NCI-H2107 treated with DMSO at 0.1 percent for 48 hours (cell line): ENCODE data around the gene BTNL9.
"Not testable (repeated sequence)": the region's sequence is repeated elsewhere in the genome, so short reads cannot be mapped to it uniquely, and the experiment has no call there.

Experiments used
- DNase-seq: peaks from one replicate; lab custom pipeline; 2025; ENCODE audit not compliant: unreplicated experiment; lab: John Stamatoyannopoulos, UW

BTNL9 gene

DNA sequence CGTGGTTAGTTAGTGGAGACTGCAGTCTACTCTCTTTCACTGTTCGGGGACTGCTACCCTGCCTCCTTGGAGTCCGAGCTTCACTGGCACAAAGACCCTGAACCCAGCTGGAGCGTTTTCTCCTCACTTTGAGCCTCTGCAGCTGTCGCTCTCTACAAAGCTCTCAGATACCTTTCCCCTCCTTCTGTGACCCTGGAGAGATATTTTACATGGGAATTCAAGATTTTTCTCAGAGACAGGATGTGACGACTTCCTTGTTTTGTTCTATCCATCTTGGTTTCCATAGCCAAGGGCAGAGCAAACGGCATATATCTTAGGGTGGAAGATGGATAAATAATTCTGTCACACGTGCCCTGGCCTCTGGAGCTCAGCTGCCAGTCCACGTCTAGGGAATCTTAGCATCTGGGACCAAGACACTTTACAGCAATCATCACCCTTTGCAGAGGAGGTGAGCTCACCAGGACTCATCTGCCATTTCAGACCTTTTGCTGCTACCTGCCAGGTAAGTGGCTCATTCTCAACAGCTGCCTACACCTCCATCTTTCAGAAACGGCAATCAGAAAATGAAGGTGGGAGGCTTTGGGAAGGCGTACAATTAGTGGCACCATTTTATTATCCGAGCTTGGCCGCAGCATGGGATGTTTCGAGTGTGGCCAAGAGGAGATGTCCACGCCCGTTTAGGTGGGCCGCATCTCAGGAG is at the start of gene BTNL9:
Gene BTNL9 (plus strand): TSS at position 336 of the 700 bp plus-strand sequence. CDS start 5,224 bp downstream, outside the sequence.
- no peak for DNase-seq

DNA sequence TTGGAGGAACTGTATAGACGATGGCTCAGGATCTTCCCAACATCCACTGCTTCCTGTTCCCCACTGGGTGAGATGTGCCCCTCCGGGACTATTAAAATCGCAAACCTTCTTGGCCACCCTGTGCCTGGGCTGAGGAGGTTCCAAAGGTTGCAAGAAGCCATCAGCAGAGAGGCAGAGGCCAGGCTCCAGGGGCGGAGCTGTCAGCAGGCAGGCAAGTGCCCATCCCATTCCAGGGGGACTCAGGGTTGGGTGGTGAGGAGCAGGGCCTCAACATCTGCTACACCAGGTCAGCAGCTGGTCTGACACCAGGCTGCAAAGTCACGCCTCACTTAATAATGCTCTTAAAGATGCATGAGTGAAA is 49.2 kb upstream of the BTNL9 start:
- no peak for DNase-seq

DNA sequence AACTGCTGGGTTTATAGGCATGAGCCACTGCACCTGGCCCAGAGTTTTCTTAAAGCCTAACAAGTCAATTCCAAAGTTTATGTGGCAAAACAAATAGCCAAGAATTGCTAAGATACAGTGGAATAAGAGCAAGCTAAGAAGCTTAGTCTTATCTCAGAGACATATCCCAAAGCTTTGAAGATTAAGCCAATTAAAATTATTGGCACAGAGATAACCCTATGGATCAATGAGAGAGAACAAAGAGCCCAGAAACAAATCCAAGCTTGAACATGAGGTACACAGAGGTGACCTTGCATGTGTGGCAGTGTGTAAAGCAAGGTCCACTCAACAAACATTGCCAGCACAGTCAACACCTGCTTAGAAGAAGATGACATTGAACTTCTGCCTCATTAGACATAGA is 38.1 kb upstream of the BTNL9 start:
- DNase-seq, result no peak

DNA sequence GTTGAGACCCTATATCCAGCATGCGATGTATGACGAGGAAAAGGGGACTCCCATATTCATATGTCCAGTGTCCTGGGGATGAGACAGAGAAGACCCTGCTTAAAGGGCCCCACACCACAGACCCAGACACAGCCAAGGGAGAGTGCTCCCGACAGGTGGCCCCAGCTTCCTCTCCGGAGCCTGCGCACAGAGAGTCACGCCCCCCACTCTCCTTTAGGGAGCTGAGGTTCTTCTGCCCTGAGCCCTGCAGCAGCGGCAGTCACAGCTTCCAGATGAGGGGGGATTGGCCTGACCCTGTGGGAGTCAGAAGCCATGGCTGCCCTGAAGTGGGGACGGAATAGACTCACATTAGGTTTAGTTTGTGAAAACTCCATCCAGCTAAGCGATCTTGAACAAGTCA is 34.3 kb upstream of the BTNL9 start:
- no peak for DNase-seq

DNA sequence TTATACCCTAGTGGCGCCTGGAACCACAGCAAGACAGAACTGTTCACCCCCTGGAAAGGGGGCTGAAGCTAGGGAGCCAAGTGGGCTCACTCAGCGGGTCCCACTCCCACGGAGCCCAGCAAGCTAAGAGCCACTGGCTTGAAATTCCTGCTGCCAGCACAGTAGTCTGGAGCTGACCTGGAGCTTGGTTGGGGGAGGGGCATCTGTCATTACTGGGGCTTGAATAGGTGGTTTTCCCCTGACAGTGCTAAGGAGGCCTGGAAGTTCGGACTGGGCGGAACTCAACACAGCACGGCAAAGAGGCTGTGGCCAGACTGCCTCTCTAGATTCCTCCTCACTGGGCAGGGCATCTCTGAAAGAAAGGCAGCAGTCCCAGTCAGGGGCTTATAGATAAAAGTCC is 31.9 kb upstream of the BTNL9 start:
- no peak for DNase-seq

DNA sequence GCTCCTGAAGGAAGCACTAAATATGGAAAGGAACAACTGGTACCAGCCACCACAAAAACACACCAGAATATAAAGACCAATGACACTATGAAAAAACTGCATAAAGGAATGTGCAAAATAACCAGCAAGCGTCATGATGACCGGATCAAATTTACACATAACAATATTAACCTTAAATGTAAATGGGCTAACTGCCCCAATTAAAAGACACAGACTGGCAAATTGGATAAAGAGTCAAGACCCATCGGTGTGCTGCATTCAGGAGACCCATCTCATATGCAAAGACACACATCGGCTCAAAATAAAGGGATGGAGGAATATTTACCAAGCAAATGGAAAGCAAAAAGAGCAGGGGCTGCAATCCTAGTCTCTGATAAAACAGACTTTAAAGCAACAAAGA is 30.0 kb upstream of the BTNL9 start:
- DNase-seq, result not testable (repeated sequence)

DNA sequence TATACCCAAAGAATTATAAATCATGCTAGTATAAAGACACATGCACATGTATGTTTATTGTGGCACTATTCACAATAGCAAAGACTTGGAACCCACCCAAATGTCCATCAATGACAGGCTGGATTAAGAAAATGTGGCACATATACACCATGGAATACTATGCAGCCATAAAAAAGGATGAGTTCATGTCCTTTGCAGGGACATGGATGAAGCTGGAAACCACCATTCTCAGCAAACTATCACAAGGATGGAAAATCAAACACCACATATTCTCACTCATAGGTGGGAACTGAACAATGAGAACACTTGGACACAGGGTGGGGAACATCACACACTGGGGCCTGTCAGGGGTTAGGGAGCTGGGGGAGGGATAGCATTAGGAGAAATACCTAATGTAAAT is 25.4 kb upstream of the BTNL9 start:
- DNase-seq, result not testable (repeated sequence)

DNA sequence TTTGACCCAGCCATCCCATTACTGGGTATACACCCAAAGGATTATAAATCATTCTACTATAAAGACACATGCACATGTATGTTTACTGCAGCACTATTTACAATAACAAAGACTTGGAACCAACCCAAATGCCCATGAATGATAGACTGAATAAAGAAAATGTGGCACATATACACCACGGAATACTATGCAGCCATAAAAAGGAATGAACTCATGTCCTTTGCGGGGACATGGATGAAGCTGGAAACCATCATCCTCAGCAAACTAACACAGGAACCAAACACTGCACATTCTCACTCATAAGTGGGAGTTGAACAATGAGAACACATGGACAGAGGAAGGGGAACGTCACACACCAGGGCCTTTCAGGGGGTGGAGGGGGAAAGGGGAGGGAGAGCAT is 22.6 kb upstream of the BTNL9 start:
- not testable (repeated sequence) for DNase-seq

DNA sequence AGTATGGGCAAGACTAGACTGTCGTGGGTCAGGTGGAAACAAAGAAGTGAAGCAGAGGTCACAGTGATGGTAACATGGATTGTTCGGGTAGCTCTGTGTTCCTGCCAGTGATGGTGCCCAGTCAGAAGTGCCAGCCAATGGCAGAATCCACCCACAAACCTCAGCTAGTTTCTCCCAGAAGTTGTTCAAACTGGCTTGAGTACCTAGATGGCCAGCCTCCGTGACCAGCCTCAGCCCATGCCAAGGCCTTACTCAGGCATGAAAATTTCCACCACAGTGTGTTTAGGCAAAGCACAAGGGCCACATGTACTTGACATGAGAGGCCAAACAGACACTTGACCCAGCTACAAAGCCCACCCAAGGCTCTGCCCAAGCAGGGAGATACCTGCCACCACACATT is 19.4 kb upstream of the BTNL9 start:
- DNase-seq, result no peak

DNA sequence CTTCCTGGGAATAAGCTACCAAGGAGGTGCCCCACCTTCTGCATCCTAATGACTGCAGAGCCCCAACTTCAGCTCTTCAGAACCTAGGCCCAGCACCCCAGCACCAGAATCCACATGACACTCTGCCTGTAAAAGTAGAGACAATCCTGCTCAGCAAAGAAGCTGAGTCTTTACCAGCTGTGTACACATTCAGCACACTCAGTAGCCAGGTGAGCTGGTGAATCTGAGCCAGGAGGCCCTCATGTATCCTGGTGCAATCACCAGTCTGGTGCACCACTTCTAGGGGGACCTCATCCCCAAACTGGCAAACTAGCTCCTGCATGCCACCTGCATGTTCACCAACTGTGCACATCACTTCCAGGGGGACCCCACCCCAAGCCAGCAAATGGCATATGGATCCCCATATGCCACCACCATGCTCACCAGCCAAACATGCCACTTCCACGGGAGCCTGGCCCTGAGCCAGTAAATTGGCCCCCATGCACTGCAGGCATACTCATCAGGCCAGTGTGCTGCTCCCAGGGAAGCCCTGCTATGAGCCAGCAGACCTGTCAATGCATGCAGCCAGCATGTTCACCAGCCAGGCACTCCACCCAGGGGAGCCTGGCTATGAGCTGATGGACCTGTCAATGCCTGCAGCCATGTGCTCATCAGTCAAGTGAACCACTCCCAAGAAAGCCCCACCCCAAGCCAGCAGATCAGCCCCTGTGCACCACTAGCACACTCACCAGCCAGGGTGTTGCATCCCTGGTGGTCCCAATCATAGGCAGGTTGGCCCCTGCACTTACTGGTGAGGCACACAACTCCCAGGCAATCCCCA is 15.6 kb upstream of the BTNL9 start:
- DNase-seq, result no peak

DNA sequence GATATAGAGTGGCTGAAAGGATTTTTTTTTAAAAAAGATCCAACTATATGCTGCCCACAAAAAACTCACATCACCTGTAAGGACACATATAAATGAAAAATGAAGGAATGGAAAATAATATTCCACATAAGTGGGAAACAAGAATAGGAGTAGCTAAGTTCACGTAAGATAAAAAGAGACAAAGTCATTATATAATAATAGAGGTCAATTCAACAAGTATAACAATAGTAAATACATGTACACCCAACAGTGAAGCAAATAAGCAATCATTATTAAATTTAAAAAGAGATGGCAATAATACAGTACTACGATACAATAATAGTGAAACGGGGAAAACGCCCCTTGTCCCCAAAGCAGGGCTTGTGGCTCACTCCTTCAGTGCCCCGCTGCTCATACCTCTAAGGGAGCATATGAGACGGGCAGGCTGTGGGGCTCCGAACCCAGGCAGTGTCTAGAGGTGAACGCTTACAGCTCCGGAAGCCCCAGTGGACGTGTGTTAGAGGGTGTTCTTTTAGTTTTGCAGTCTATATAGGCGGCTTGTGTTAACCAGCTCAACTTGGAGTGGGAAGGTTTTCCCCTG is 12.5 kb upstream of the BTNL9 start:
- DNase-seq, result no peak

DNA sequence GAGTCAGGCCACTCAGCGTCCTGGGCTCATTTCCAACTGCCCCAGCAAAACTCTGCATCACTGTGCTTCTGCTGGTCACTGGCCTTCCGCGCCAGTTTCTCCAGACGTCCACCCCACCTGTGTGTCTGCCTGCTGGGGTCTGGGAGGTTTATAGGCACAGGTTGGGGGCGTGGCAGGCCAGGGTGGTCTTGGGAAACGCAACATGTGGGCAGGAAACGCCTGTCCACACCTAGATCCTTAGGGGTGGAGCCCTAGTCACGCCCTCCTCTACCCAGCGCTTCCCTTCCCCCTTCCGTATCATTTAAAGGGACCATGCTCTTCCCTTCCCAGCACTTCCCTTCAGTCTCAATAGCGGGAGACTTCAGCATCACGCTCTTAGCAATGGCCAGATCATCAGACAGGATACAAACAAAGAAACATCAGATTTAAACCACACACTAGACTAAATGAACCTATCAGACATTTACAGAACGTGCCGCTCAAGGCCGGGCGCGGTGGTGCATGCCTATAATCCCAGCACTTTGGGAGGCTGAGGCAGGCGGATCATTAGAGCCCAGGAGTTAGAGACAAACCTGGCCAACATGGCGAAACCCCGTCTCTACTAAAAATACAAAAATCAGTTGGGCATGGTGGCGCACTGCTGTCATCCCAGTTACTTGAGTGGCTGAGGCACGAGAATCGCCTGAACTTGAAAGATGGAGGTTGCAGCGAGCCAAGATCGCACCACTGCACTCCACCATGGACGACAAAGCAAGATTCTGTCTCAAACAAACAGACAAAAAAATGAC is 11.8 kb upstream of the BTNL9 start:
- DNase-seq, result no peak

DNA sequence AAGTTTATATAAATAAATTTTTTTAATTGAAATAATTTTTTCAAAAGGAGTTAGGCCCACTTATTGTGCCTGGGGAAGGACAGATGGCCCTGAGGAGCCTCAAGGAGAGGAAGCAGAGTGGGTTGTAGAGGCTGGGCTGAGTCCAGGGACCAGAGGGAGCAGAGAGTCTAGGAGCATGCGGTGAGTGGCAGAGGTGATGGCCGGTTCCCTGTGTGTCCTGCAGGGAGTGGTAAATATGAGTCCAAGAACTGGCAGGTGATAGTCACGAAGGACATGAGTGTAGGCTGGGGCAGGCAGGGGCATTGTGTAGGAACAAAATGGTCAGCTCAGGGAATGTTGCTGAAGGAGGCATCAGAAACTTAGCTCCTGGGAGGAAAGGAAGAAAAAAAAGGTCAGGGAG is 8.3 kb upstream of the BTNL9 start:
- DNase-seq, result no peak

DNA sequence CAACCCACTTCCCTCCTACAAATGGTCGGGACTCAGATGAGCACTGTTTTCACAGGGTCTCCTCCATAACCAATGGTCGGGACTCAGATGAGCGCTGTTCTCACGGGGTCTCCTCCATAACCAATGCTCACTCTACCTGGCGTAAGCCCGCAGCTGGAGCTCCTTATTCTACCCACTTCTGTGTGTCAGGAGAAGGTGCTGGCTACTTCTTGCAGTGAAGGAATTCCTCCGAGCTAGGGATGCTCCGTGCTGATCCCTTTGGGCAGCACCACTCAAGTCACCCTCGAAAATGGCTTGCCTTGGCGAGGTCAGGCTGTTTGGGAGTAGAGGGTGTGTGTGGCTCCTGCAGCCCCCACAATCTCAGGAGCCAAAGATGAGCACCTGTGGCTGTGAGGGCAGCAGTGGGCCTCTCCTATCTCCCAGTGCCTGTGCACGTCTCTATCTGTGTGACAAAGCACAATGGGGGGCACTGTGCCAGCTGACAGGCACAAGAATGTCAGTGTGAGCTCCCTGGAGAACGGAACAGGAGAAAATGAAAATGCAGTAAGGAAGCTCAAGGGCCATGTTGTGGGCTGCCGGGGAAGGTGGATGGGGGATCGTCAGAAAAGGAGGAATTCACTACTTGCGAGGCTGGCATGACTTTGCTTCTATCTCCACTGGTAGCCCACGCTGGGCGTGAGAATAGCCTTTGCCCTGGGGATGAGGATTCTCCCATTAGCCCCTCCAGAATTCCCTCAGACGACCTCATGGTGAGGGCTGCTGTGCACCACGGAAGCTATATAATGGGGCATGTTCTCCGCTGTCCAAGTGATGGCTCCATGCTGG is 3.9 kb upstream of the BTNL9 start:
- DNase-seq, result no peak

DNA sequence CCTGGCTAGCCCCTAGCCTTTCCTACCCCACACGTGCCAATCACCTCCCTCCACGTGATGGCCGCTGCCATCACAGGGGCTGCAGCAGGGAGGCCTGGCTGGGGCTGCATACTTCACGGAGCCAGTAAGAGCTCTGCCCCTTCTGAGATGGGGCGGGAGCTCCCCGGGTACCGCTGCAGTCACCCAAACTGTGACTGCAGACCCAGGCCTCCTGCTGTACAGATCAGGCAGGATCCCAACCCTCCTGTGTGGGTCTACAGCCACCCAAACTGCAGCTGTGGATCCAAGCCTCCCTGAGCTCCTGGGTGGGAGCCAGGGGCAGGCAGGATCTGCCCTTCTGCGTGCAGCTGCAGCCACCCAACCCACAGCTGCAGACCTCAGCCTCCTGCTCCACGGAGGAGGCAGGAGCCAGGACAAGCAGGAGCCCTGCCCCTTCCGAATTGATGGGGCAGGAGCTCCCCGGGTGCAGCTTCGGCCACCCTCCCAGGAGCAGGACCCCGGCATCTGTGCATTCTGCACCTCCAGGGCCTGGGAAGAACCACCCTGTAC is 3.2 kb upstream of the BTNL9 start:
- DNase-seq, result no peak

DNA sequence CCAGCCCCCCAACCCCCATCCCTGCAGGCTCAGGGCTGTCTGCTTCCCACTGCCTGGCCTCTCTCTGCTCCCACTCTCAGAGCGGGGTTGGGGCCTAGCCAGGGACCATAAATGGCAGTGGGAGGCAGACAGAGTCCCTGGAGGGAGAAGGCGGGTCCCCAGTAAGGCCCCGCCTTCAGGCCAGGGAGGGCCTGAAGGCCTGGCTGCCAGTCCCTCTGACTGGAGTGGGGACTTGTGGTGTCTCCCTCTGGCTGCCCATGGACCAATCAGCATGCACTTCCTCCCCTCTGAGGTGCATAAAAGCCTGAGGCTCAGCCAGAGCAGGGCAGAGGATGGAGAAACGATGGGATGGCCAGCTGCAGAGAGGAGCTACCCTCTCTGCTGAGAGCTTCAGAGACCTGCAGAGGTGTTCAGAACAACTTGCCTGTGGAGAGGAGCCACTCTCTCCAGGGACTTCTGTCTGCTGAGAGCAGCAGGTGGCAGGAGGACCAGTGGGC is 2.7 kb upstream of the BTNL9 start:
- no peak for DNase-seq

DNA sequence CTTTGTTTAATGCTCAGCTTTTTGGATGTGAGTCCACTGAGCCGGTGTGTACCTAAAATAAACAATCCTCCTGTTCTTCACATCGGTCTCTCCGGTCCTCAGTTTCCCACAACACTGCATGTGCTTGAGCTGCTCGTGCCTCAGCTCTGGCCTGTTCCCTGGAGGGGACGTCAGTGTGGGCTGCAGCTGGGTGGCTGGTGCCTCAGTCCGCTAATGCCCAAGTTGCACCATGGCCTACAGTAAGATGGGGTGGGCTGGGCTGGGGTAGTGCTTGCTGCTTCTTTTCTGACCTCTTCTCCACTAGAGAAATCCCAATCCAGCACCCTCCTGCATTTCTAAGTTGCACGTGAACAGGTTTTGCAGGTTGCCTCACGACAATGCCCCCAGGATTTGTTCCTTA is 595 bp upstream of the BTNL9 start:
- no peak for DNase-seq

DNA sequence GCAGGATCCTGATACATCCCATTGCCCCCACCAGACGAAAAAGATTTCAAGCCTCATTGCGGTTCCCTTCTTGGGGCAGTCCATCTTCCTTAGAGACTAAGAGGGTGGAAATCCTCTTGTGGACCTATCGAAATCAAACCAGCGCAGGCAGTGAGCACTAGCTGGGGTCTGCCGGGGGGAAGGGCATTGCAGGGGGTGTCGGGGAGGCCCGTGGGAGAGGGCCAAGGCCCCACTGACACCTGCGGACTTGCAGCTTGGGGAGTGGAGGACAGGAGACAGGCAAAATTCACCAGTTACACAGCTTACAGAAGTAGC is 522 bp downstream of the BTNL9 start:
- no peak for DNase-seq

DNA sequence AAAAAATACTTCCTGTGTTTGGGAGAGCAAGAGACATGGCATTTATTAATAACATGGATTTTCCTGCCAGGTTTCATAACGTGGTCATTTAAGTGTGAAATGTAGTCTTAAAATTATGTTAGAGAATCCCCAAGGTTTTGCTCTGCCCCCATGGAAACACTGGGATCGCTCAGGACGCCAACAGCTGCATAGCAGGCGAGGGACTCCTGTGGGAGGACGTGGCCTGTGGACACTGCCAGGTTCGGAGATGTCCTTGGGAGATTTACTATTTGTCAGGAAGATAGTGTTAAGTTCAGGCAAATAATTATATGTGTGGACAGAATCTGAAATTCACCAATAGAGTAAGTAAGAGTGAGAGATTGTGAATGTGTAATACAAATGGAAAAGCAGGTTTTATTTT is 977 bp downstream of the BTNL9 start:
- no peak for DNase-seq

DNA sequence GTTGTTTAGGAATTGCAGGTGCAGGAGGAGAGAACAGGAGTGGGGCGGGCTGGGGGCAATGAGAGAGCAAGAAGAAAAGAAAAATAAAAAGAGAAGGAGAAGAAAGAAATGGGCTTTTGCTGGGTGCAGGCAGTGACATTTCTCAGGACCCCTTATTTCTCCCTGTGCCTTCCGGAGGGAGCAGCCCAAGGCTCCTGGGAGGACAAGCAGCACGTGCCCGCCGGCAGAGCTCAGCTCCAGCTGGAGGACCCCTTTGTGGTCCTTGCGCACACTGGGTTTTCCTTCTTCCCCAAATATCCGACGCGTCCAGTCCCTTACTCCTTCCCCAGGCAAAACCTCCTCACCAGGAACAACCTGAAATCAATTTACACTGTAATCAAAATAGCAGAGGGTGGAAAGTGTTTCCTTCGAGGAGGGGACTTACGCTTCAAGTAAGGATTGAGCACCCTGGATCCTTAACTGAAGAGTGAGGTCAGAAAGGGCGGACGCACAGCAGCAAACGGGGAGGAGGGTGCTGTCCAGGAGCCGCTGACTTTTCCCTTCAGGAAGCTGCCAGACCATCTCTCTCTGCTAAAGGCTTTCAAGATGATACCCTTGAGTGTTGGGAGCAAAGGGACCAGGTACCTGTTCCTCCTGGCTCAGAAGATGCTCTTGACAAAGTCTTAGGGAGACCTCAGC is 2.1 kb downstream of the BTNL9 start:
- DNase-seq, result no peak
